Brain microvascular endothelial cell (primary cell): ENCODE data around the gene CENPM.
A peak's percentile ranks its signal among the peaks of the same experiment; 100 is the strongest.

Source experiments
- DNase-seq: peaks from one replicate; pipeline ENCODE4 v3.0.0-alpha.2; 2020
- H3K27ac ChIP-seq: fragments of 250-450 bp; sonication (Bioruptor Pico); 2 replicates; pipeline ENCODE4 v1.5.1; 2020; ENCODE audit warnings: mild to moderate bottlenecking, moderate library complexity
- H3K27me3 ChIP-seq: fragments of 250-450 bp; sonication (Bioruptor Pico); replicated peaks from 2 replicates; pipeline ENCODE4 v1.5.1; 2020; ENCODE audit warnings: mild to moderate bottlenecking
- H3K36me3 ChIP-seq: fragments of 250-450 bp; sonication (Bioruptor Pico); replicated peaks from 2 replicates; pipeline ENCODE4 v1.5.1; 2020; ENCODE audit warnings: mild to moderate bottlenecking
- H3K4me3 ChIP-seq: 2 replicates; pipeline ENCODE4 v1.5.1; 2011; ENCODE audit warnings: low read depth, mild to moderate bottlenecking, control low read depth, low read length, moderate library complexity
- in situ Hi-C: cut with HindIII; loops from 2 replicates; pipeline ENCODE4 v1.10.0; 2017; ENCODE audit warnings: low sequenced_read_pairs, low pct_ligation_motif_present
- TF ChIP-seq, protein P1 (sequence below): IDR thresholded peaks from 2 replicates; pipeline ENCODE4 v1.5.1; 2011; ENCODE audit warnings: low read depth, mild to moderate bottlenecking, moderate library complexity, low read length, control low read depth, inconsistent platforms; ENCODE audit errors: missing control alignments

Gene CENPM, protein sequence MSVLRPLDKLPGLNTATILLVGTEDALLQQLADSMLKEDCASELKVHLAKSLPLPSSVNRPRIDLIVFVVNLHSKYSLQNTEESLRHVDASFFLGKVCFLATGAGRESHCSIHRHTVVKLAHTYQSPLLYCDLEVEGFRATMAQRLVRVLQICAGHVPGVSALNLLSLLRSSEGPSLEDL

DNA sequence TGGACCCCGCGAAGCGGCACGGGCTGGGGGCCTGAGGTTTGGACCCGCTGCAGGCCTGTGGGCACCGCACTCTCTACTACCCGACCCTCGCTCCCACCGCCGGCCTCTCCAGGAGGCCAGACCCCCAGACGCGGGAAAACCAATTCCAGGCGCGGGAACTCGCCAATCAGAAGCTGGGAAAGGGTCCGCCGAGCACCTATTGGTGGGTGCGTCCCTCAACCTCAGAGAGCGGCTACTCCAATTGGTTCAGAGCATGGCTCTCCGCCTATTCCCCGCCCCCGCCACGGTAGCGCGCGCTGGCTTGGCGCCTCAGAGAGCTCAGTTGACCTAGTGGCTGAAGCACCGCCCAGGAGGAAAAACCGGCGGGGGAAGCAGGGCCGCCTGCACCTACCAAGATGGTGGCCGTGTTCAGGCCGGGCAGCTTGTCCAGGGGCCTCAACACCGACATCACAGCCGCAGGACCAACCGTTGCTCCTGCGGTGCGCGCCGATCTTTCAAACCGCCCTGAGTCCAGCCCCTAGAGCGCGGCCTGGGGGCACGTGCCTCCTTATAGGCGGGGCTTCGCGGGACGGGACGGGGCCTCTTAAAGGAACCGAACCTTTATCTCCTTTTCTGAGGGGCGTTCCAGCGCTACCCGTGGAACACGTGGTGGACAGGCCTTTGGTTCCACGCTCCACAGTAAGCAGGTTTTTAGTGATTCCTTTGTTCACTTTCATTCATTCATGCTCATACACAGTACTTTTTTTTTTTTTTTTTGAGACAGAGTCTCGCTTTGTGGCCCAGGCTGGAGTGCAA lies at the start of gene CENPM:
Gene CENPM, minus strand, starts transcription at position 524 of the 795 bp plus-strand sequence. Its CDS starts 76 bp downstream, at position 448.
- TF ChIP-seq, protein P1, sequence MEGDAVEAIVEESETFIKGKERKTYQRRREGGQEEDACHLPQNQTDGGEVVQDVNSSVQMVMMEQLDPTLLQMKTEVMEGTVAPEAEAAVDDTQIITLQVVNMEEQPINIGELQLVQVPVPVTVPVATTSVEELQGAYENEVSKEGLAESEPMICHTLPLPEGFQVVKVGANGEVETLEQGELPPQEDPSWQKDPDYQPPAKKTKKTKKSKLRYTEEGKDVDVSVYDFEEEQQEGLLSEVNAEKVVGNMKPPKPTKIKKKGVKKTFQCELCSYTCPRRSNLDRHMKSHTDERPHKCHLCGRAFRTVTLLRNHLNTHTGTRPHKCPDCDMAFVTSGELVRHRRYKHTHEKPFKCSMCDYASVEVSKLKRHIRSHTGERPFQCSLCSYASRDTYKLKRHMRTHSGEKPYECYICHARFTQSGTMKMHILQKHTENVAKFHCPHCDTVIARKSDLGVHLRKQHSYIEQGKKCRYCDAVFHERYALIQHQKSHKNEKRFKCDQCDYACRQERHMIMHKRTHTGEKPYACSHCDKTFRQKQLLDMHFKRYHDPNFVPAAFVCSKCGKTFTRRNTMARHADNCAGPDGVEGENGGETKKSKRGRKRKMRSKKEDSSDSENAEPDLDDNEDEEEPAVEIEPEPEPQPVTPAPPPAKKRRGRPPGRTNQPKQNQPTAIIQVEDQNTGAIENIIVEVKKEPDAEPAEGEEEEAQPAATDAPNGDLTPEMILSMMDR = no peak
- Histone ChIP-seq H3K27ac (peak within 1 kb of the TSS; percentile 5), H3K36me3 (no peaks in the 10 kb centered on the region), H3K27me3 (no peaks in the 10 kb centered on the region), H3K4me3 (peak within 1 kb of the TSS; percentile 88)
- DNase-seq = peak; percentile 93
- in situ Hi-C loops = no loop called here

DNA sequence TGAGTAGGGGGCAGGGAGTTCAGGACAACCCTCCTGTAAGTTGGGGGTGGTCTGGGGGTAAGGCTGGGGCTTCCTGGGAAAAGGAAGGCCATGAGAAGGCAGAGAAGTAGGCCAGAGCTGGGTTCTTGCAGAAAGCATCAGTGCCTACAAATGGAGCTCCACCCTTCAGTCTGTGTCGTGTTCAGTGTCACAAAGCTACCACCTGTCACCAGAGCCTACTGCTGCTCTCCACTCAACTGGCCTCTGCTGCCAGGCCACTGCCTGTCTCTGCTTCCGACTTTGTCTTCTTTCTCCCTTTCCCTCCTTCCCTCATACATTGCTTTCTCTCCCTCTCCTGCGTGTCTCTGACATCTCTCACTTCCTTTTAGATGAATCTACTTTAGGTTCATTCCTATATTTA lies 48.3 kb upstream of the CENPM start:
- H3K27ac ChIP-seq = no peak overlapping the region
- no peak overlapping the region for H3K4me3 ChIP-seq
- H3K36me3 ChIP-seq = no peaks in the 10 kb centered on the region
- TF ChIP-seq, protein P1 = no peak
- in situ Hi-C loops = no loop called here
- no peak for DNase-seq
- H3K27me3 ChIP-seq = no peaks in the 10 kb centered on the region

DNA sequence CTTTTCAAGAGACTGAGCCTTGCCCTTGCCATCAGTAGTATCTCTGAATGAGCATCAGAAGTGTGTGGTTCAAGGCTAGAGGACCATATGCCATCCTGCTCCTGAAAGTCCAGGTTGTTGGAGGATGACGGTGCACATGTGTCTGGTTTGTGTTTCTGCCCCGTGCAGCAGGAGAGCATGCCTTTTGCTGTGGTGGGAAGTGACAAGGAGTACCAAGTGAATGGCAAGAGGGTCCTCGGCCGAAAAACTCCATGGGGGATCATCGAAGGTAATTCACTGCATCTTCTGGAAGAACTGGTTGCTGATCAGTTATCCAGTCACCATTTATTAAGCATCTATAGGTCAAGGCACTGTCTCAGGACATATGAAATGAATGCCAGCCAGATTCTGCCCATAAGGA lies 45.5 kb upstream of the CENPM start:
- H3K27me3 ChIP-seq = no peaks in the 10 kb centered on the region
- no peak overlapping the region for H3K27ac ChIP-seq
- in situ Hi-C loops = no loop called here
- no peak for DNase-seq
- TF ChIP-seq, protein P1 = no peak
- no peaks in the 10 kb centered on the region for H3K36me3 ChIP-seq
- no peak overlapping the region for H3K4me3 ChIP-seq

DNA sequence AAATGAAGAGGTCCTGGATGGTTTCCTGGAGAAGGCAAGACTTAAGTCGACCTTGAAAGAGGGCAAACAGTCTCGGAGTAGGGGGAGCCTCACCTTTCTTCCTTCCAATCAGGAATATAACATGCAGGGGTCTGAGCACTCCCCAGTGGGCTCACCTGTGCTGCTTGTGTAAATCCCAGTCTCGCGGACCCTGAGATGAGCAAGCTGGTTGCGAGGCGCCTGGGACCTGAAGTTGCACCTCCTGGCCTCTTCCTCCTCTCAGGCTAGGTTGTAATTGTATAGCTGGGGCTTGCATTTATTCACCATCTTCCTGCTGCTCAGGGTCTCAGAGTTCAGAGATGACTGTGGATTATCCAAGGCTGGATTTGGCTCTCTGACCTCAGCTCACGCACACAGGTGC lies 44.2 kb upstream of the CENPM start:
- DNase-seq = no peak
- TF ChIP-seq, protein P1 = no peak
- Histone ChIP-seq H3K27me3 (no peaks in the 10 kb centered on the region), H3K36me3 (no peaks in the 10 kb centered on the region), H3K27ac (no peak overlapping the region), H3K4me3 (no peak overlapping the region)
- in situ Hi-C loops = no loop called here

DNA sequence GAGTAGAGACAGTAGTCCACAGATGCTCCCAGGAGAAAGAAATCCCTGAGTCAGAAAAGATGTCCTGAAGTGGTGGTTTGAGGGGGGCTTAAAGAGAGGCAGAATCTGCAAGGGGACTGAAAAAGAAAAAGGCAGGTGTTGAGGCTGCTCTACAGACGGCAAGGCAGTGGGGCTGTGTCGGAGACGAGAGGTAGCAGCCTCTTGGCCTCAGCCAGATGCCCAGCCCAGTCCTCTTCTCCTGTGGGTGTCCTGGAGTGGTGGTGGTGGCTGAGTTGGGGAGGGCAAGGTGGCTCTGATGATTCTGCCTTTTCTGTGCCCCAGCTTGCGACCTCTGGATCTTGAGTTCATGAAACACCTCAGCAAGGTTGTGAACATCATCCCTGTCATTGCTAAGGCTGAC lies 42.3 kb upstream of the CENPM start:
- H3K27ac ChIP-seq = no peak overlapping the region
- H3K36me3 ChIP-seq = no peaks in the 10 kb centered on the region
- DNase-seq = no peak
- no peaks in the 10 kb centered on the region for H3K27me3 ChIP-seq
- in situ Hi-C loops = no loop called here
- no peak overlapping the region for H3K4me3 ChIP-seq
- TF ChIP-seq, protein P1 = no peak
